ENCODE results near the gene RMDN2.

The RMDN2 gene, protein sequence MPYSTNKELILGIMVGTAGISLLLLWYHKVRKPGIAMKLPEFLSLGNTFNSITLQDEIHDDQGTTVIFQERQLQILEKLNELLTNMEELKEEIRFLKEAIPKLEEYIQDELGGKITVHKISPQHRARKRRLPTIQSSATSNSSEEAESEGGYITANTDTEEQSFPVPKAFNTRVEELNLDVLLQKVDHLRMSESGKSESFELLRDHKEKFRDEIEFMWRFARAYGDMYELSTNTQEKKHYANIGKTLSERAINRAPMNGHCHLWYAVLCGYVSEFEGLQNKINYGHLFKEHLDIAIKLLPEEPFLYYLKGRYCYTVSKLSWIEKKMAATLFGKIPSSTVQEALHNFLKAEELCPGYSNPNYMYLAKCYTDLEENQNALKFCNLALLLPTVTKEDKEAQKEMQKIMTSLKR
- total RNA-seq = 2.4 to 7.4 (median 4.8) reads per million in 4 experiments

DNA sequence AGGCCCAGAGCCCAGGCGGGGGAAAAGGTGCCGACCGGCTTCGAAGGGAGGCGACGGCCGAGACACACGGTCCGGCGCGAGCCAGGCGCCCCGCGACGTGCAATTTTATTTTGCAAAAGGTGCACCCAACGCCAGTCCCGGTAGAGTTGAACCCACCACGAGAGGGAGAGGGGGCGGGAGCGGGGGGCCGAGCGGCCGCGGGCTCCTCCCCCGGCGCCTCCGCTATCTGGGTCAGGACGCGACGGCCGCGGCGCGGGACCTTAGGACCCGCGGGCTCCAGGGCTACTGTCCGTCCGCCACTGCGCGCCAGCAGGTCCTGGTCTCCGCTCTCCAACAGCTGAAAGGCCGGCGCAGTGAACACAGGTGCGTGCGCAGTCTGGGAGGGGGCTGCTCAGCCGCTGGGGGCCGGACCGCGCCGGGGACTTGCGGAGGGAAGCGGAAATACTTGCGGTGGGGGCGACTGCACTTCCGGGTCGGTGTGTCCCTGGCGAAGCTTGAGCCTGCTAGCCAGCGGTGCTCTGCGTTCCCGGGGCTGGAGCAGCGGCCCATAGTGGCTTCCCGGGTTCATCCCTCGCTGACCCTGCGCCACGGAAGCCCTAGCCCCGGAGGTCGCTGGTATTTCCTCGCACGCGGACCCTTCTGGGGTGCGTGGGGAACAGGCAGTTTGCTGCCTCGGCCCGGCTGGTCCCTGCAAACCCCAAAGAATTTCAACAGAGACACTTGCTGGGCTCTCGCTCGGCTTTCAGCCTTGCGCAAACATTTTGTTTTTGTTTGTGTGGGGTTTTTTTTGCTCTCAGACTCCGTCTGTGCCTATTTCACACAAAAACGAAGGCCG, at the start of gene RMDN2:
TSS of gene RMDN2 (plus strand) at position 225 of the 835 bp plus-strand sequence. CDS start 3,991 bp downstream, outside the sequence.
- DNase-seq = peak; percentile 58

DNA sequence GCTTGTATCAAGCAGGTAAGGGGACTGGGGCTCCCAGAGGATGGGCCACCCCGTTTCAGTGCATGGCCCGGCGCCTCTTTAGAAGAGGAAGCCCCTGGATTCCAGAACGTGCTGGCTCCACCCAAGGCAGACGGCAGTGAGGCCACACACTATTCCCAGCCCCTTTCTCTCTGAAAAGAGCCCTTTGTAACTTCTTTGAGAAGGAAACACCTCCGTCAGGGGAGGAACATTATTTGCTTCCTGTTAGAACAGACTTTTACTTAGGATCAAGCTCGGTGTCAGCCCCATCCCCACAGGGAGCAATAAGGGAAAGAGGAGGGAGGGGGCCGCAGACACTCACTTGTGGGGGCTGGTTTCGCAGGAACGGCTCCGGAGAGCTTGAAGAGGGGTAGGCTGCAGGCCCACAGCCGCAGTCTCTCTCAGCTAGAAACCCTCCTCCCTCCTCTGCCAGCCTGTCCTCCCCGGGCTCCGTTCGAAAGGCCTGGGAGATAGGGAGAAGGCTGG, 49.6 kb upstream of the RMDN2 start:
- DNase-seq = no peak

DNA sequence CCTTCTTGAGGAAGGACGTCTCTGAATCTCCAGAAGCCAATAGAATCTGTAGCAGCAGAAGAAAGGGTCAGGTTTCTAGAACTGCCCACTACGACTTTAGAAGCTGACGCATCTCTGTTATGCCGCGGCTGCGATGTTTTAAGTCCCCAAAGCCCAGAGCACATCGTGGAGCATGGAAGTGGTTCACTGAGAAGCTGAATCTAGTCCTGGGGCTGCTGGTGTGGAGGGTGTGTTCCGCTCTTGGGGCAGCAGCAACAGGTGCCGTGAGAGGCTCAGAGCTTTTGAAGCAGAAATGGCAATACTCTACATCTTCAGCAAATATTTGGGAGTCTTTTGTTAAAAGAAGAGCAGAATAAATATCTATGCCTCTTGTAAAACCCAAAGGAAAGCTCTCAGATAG, 48.9 kb upstream of the RMDN2 start:
- DNase-seq = no peak

DNA sequence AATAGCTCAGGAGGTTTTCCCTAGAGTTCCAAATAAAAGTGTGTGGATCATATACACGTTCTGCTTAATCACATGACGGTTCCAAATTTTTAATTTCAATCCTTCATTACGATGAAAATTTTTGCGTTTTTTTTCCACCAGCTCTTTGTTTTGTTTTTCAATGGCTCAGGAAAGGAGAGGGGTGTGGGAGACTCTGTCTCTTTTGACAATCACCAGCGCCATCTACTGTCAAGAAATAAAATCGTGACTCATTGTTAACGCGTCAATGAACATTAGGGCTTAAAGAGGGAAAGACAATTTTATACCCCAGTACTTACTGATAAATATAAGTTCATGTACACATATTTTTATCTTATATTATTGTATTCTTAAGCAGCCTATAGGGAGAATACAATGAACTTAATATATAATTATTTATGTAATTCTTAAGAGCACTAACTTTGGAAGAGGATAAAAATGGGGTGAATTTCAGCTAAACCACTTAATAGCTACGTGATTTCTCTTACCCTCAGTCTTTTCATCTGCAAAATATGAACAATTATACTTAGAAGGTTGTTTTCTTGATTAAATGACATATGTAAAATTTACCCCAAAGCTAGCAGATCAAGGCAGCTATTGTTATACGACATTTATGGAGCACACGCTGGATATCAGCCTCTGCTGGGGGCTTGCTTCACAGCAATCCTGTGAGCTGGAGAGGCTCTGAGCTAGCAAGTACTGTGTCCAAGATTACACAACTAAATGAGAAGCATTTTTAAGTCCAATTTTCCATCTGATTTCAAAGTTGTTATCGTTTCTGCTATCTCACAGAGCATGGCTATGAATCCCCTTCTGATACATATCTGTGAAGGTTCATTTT, 47.4 kb upstream of the RMDN2 start:
- no peak for DNase-seq

DNA sequence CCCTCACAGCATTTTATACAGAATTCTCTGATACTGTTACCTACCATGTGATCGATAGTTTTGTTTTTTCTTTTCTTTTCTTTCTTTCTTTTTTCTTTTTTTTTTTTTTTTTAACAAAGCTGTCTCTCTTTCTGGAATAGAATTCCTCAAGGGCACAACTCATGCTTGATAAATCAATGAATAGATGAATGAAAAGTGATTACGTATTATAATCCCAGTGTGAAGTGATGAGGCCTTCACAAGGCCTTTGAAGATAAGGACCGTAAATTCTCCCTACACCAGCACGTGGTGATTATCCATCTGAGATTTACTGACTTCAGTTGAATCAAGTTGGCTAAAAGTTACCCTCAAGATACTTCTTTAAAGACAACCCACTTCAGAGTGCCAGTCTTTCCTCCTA, 46.6 kb upstream of the RMDN2 start:
- no peak for DNase-seq

DNA sequence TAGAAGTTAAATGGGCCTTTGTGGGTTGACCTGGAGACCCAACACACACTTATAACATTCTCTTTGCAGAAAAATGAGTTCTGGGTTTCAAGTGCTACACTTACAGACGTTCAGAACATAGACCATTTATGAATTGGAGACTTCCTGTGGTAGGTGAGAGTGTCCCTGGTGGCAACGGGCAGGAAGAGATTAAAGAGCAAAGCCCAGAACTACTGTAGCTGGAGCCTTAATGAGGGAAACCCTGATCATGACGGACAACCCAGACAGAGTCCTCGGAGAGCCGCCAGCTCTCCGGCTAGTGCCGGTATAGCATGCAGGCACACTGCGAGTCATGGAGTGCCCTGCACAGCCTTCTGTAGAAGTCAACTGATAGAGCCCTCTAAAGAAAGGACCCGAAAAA, 44.5 kb upstream of the RMDN2 start:
- DNase-seq = no peak

DNA sequence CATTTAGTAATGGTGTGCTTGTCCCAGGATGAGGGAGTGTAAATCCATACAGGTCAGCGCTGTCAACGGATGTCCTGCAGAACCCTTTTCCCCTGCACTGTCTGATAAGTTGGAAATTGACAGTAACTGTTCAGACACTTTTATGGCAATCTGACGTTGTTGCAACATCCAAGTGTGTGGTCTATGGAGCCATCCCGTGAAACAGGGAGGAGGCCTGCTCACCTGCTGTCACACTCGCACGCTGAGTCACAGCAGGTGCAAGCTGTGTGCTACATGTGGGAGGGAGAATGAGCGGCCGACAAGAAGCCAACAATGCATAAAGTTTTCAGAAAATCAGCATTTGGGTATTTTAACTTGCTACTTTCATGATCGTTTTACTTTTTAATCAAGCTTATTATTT, 43.7 kb upstream of the RMDN2 start:
- DNase-seq = no peak

DNA sequence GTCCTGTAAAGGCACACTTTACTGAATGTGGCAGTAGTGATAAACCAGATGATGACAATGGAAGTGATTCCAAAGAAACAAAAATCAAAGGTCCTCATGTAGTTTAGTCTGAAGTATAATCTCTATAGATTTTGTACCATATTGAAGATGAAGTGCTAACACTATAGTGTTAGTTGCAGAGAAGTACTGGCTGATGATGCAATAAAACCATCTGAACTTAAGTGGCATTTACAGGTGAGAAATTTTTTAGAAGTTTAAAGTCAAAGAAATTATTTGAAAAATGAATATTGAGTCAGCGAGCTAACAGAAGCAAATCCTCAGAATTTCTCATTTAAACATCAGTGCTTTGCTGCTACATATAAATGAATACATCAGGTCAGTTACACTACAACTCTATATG, 43.1 kb upstream of the RMDN2 start:
- DNase-seq = no peak

DNA sequence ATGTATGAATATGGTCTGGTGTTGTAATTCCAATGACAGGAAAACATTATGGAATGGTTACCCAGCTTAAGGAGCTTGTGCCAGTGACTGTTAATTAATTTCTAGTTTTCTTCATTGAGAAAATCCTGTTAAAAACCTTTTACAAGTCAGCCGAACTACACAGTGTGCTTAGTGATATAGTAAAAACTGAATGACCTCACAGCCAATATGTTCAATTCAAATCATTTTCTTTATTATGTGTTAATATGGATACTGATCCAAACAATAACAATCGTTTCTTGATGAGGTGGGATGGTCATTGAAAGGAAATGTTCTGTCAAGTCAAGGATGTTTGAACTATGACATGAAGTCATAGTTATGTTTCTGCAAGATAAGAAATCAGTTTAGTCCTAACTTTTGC, 41.6 kb upstream of the RMDN2 start:
- DNase-seq = no peak

DNA sequence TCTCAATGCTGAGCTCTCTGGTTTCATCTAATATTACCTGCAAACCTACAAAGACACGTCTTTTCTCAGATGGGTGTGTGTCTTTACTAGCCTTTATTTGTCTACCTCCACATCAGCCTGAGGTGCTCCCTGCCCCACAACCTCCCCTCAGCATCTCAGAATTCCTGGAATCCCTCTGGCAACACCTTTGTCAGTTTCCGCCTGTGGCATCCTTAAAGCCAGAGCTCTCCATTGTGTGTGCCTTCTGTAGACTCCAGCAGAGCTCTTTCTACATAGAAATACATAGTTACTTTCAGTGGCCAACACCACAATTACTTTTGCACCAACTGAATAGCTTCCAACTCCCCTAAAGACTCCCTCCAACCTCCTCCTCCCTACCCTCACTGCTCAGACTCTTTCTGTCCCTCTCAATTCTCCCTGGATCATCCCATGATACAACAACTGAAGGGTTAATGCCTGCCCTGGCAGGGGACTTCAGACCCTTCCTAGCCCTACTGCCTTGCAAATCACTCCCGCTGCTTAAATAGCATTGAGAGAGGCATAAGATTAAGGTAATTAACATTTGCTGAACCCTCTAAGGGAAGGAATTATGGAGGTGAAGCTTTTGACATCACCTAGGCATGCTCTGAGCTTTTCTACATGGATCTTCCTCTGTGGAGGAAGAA, 39.6 kb upstream of the RMDN2 start:
- no peak for DNase-seq

DNA sequence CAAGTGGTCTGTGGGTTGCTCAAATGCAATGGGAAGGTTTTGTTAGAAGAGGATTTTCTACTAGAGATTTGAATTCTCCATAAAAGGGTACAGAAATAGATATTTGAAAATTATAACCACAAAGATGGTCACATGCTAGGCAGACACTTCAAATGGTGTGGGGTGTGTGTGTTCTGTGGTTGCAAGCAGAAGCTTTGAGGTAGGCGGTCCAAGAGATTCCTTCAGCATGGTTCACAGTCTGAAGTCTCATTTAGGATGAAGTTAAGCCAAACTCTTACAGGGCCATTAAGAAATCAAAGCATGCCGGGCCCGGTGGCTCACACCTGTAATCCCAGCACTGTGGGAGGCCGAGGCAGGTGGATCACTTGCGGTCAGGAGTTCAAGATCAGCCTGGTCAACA, 38.3 kb upstream of the RMDN2 start:
- no peak for DNase-seq

DNA sequence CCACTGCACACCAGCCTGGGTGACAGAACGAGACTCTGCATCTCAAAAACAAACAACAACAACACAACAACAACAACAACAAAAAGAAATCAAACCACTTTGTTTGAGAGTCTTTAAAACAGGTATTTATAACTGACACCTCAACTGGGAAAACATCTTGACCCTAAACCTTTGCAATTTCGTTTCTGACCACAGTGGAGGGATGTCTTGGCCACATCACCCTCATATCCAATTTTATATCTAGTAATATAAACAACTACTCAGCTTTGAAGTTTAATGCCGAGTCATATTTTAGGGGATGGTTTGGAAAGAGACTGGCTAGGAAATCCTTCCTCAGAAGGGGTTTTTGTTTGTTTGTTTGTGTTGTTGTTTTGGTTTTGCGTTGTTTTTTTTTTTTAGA, 37.8 kb upstream of the RMDN2 start:
- DNase-seq = no peak

DNA sequence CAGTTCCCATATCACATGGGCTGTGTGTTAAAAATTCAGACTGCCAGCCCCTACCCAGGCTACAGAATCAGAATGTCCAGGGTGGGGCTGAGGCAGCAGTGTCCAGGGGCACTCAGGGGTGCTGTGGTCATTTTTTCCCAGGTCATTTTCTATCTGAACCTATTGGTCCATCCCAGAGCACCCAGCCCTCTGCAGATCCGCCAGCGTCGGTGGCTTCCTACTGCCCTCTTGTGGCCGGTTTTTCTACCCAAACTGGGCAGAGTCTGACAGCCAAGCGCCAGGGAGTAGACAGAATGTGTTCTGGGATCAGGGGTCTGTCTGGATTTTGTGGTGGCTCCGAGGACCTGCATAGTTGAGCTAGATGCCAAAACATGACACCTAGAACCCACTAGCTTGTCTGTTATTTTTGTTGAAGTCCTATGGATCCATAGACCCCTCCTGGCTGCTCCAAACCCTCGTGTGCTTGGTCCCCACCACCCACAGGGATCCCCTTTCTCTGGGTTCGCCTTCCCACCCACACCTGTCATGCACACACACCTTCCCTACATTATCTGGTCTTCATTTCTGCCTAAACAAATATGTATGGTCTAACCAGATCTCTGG, 34.1 kb upstream of the RMDN2 start:
- DNase-seq = peak; percentile 35

DNA sequence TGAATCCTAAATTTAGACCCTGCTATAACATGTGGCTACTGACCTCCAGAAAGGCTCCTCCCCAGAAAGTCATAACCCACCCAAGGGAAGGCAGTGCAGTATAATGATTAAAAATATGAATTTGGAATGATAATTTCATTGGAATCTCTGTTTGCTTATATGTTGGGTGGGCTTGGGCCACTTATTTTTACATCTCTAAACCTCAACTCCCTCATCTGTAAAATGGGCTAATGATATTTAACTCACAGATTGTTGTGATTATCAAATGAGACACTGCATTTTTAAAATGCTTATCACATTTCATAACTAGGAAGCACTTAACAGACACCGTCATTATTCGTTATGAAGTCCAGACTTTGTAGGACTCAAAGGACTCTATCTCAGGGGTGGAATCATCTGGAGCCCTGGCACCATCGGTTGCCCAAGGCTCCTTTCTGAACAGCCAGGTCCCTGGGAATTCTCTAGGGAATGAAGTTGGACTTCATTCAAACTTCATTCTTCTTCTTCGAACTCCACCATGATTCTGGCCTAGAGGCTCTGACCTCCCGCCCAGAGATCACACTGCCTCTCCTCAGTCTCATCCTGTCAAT, 33.1 kb upstream of the RMDN2 start:
- no peak for DNase-seq

DNA sequence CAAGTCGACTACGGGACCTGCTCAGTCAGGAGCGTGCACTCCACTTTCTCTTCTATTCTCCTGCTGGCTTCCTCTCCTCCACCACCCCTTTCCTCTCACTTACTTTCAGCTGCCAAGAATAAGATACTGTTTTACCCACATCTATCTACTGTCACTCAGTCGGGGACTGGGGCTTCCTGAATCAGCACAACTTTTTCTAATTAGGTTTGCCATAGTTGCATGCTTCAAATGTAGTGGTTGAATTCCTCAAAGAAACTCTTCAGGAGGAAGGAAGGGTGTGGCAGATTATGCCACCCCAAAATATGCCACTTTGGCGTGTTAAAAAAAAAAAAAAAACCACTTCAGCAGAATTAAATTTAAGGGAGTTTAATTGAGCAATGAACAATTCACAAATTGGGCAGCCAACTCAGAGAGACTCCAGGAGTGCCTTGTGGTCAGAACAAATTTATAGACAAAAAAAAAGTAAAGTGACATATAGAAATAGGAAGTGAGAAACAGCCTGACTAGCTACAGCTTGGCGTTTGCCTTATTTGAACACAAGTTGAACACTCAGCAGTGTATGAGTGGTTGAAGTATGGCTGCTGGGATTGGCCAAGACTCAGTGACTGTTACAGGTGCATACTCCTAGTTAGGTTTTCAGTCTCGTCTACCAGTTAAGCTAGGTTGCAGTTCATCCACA, 32.5 kb upstream of the RMDN2 start:
- DNase-seq = no peak

DNA sequence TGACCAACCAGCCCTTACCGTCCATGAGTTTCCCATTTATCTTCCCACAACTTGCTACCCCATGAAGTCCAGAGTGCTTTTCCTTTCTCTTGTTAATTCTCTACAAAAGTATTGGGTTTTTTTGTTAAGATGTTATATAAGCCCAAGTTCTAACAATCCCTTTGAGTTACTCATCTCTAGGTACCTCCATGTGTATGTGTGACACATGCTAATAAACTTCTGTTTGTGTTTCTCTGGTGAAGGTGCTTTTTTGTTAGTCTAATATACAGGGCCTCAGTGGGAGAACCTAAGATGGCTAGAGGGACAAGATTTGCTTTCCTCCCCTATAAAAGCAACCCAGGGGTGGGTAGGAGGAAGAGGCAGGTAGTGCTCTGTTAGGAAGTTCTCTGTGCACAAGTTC, 31.8 kb upstream of the RMDN2 start:
- DNase-seq = no peak

DNA sequence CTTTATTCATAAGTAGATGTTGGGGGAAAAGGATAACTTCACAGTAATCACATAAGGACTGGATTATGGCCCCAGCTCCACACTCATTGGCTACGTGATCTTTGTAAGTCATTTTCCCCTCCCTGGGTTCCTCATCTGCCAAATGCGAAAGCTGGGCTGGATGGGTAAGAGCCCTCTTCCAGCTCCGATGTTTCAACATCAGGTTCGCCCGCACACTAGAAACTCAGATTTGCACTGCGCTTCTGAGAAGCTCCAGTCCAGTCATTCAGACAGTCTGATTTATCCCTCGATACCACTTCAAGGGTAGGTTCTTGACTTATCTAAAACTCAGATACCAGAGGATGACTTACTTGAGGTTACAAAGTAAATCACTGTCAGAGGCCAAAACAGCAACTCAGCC, 31.0 kb upstream of the RMDN2 start:
- no peak for DNase-seq

DNA sequence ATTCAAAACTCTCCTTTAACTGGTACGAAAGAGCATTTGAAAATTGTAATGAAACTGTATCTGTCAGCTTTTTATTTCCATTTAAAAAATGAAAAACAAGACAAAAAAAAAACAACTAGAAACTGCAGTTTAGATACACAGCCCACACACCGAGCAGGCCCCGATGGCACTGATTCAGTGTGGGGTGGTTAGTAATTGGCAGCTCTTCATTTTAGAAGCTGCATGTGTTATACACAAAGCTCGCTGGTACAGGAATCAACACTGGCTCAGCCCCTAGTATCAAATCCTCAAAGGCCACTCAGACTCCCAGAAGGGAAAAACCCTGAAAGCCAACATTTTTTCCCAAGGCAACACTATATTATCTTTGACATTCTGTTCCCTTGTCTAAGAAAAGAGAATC, 30.5 kb upstream of the RMDN2 start:
- DNase-seq = no peak

DNA sequence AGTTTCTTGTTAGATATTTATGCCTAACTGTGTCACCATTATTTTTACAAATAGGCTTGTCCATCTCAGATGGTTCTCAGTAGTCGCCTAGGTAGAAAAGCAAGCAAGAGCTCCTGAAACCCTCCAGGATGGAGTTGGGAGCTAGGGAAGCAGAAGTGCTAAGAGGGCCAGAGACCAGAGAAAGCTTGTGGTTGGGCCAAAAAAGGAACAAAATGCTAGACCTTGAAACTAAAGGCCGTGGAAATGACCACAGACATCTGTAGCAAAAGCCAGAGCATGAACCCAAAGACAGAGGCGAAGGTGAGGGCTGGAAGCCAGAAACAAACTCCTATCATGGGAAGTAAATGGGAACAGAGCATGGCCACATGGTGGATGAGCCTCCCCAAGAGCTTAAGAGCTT, 29.9 kb upstream of the RMDN2 start:
- DNase-seq = no peak

DNA sequence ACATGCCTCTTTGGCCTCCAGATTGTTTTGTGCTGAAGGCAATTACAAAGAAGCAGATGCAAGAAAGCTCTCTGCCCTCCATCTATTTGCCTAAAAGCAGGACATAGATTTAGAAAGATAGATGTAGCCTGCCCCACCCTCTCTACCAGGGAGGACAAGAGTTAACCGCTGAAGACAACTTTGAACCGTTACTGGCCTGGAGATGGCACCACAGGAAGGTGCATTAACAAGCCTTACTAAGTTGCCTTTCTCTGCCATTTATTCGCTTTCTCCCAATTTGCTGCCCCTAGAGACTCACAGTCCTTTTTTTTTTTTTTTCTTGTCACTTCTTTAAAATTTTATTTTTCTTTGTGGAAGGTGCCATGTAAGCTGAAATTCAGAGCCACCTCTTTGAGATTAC, 28.8 kb upstream of the RMDN2 start:
- no peak for DNase-seq

DNA sequence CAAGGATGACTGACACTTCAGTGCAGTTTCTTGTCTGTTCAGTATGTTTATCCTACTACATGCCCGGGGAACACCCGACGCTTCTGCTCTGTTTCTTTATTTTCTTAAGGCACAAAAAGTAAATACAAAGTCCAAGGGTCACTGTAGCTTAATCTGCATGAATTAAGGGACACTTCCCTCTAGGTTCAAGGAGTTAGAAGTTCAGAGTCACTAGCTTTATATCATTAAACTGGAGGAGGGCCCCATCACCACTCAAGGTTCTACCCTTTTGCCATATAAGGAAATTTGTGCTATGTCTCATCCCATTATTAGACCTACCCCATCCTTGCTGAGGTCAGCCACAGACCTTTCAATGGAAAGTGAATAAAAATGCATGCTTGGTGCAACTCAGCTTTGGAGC, 27.6 kb upstream of the RMDN2 start:
- no peak for DNase-seq
